Endothelial cell of umbilical vein (primary cell): ENCODE measurements around the gene TUBGCP3. TPM values are rescaled to one million over a fixed set of nuclear protein-coding genes. Genes with fewer than 3 reads are reported as not detected.

Experiments
- BruUV-seq: library from RNA; stranded (reverse); fragments of 400-500 nt; replicated peaks from 2 replicates; lab custom pipeline; 2021; lab: Mats Ljungman, UMichigan
- CTCF ChIA-PET: fragments of 300-600, 350-600 bp; sonication (Branson Sonifier 250); formaldehyde crosslinking; loops from one replicate; lab custom pipeline; 2021; ENCODE audit warnings: antibody characterized with exemption, inconsistent platforms; lab: Charles Lee
- POLR2A ChIA-PET: fragments of 300-600, 350-600 bp; sonication (Branson Sonifier 250); formaldehyde crosslinking; loops from one replicate; lab custom pipeline; 2021; ENCODE audit warnings: antibody characterized with exemption, inconsistent platforms; lab: Charles Lee
- DNase-seq: peaks from one replicate; pipeline ENCODE4 v3.0.0-alpha.2; 2011; ENCODE audit warnings: low read depth, low spot score
- FAIRE-seq: peaks from 2 replicates; lab custom pipeline; 2011; peaks lifted over from hg19 to GRCh38; lab: Jason Lieb, UNC
- H2AFZ ChIP-seq: 2 replicates; pipeline ENCODE4 v1.6.0; 2012; ENCODE audit warnings: low read depth, low read length, control low read depth, inconsistent platforms
- H3K27ac ChIP-seq: 2 replicates; pipeline ENCODE4 v1.5.1; 2011; ENCODE audit warnings: low read depth, mild to moderate bottlenecking, control low read depth, low read length, moderate library complexity; ENCODE audit not compliant: insufficient read depth
- H3K27me3 ChIP-seq, 2 experiments: 2 replicates each; pipeline versions ENCODE4 v1.6.0 to v1.6.1; 2011; ENCODE audit warnings: low read length in 2 of 2, mixed read lengths in 1 of 2; ENCODE audit not compliant: control insufficient read depth in 2 of 2, insufficient read depth in 2 of 2
- H3K36me3 ChIP-seq, 2 experiments: 2 replicates in 1 of 2; 3 replicates in 1 of 2; pipeline ENCODE4 v1.5.1; 2011; ENCODE audit warnings: low read length in 2 of 2, mild to moderate bottlenecking in 1 of 2, moderate library complexity in 1 of 2; ENCODE audit not compliant: control insufficient read depth in 2 of 2, insufficient read depth in 2 of 2; ENCODE audit errors: extremely low read depth in 1 of 2
- H3K4me1 ChIP-seq: 3 replicates; pipeline ENCODE4 v1.5.1; 2011; ENCODE audit warnings: mild to moderate bottlenecking, low read length; ENCODE audit not compliant: control insufficient read depth, insufficient read depth; ENCODE audit errors: extremely low read depth
- H3K4me2 ChIP-seq: 2 replicates; pipeline ENCODE4 v1.6.1; 2011; ENCODE audit warnings: low read length, control low read depth, mixed read lengths; ENCODE audit not compliant: insufficient read depth
- H3K4me3 ChIP-seq, 3 experiments: fragments of 200-600 bp in 1 of 3; sonication (generic), shearing (Covaris generic) in 1 of 3; replicated peaks in 1 of 3; 2 replicates each; pipeline ENCODE4 v1.5.1; 2011 to 2016; ENCODE audit warnings: control low read depth in 3 of 3, low read length in 3 of 3, mild to moderate bottlenecking in 2 of 3, inconsistent platforms in 1 of 3, low read depth in 1 of 3, moderate library complexity in 1 of 3; ENCODE audit not compliant: insufficient read depth in 1 of 3
- H3K79me2 ChIP-seq: 2 replicates; pipeline ENCODE4 v1.6.0; 2012; ENCODE audit warnings: low read length, inconsistent platforms; ENCODE audit not compliant: control insufficient read depth, insufficient read depth
- H3K9ac ChIP-seq: replicated peaks from 2 replicates; pipeline ENCODE3; 2011; ENCODE audit warnings: low read length, control low read depth; ENCODE audit not compliant: insufficient read depth; ENCODE audit errors: extremely low read depth
- H3K9me1 ChIP-seq: replicated peaks from 3 replicates; pipeline ENCODE4 v1.6.0; 2011; ENCODE audit warnings: mild to moderate bottlenecking, low read length; ENCODE audit not compliant: control insufficient read depth, insufficient read depth; ENCODE audit errors: extremely low read depth
- H3K9me3 ChIP-seq: replicated peaks from 2 replicates; pipeline ENCODE4 v1.5.1; 2012; ENCODE audit warnings: low read length, inconsistent platforms; ENCODE audit not compliant: control insufficient read depth, insufficient read depth
- H4K20me1 ChIP-seq: replicated peaks from 2 replicates; pipeline ENCODE3; 2011; ENCODE audit warnings: mild to moderate bottlenecking, low read length; ENCODE audit not compliant: control insufficient read depth, insufficient read depth; ENCODE audit errors: extremely low read depth
- CTCF ChIP-seq, 2 donors: IDR thresholded peaks; 1 replicate in 1 of 2; 2 replicates in 1 of 2; pipeline ENCODE4 v1.5.1; 2011; ENCODE audit warnings: low read length in 2 of 2, mild to moderate bottlenecking in 2 of 2, moderate library complexity in 2 of 2, control low read depth in 1 of 2, inconsistent platforms in 1 of 2, low read depth in 1 of 2; ENCODE audit not compliant: insufficient read depth in 1 of 2; ENCODE audit errors: extremely low read depth in 1 of 2
- EZH2 ChIP-seq: IDR thresholded peaks from 2 replicates; pipeline ENCODE4 v1.6.1; 2012; ENCODE audit warnings: borderline replicate concordance, low read depth, mild to moderate bottlenecking, moderate library complexity, low read length, inconsistent platforms; ENCODE audit not compliant: severe bottlenecking
- FOS ChIP-seq: IDR thresholded peaks from 2 replicates; pipeline ENCODE4 v1.6.1; 2011; ENCODE audit warnings: mild to moderate bottlenecking, low read length, moderate library complexity, borderline replicate concordance; ENCODE audit not compliant: insufficient read depth
- GATA2 ChIP-seq: IDR thresholded peaks from 2 replicates; pipeline ENCODE4 v1.7.0; 2011; ENCODE audit warnings: low read depth, mild to moderate bottlenecking, moderate library complexity, mixed read lengths, low read length; ENCODE audit not compliant: insufficient read length, insufficient read depth
- JUN ChIP-seq: IDR thresholded peaks from 2 replicates; pipeline ENCODE4 v1.6.1; 2011; ENCODE audit warnings: borderline replicate concordance, low read depth; ENCODE audit not compliant: insufficient read length, insufficient read depth
- MAX ChIP-seq: IDR thresholded peaks from 2 replicates; pipeline ENCODE4 v1.6.1; 2011; ENCODE audit not compliant: insufficient read depth, insufficient read length
- MYC ChIP-seq: IDR thresholded peaks from one replicate; pipeline ENCODE4 v1.6.1; 2011; ENCODE audit warnings: mild to moderate bottlenecking, low read depth, low read length
- POLR2A ChIP-seq: IDR thresholded peaks from 2 replicates; pipeline ENCODE4 v1.6.1; 2012; ENCODE audit warnings: low read depth, mild to moderate bottlenecking, control low read depth, low read length
- POLR2AphosphoS5 ChIP-seq: IDR thresholded peaks from 2 replicates; pipeline ENCODE4 v1.6.1; 2012; ENCODE audit warnings: low read depth, mild to moderate bottlenecking, control low read depth, low read length, moderate library complexity; ENCODE audit not compliant: insufficient read depth
- dilution Hi-C: fragments of 300-500 bp; cut with MboI; formaldehyde crosslinking; loops from one replicate; pipeline ENCODE4 v1.15.0; 2019; ENCODE audit warnings: low sequenced_read_pairs; ENCODE audit not compliant: extremely low pct_ligation_motif_present
- intact Hi-C: fragments of 100-400 bp; cut with micrococcal nuclease; formaldehyde crosslinking; loops from one replicate; pipeline ENCODE4 v1.10.0; 2022
- polyA plus RNA-seq, 4 experiments: library from polyadenylated mRNA; depleted of rRNA in 3 of 4; stranded (reverse) in 3 of 4; unstranded in 1 of 4; fragments of >200 nt; gene quantifications; 2 replicates each; pipeline versions ENCODE4 v1.2.1 to v1.2.3, GENCODE V29; 2011 to 2012; ENCODE audit warnings: missing spikeins in 1 of 4
- total RNA-seq: library from RNA; stranded (reverse); gene quantifications from 2 replicates; pipeline ENCODE4 v1.2.3, GENCODE V29; 2021

TUBGCP3 gene
- total and polyA plus RNA-seq, 2 donors (not counting 3 experiments of a cell fraction or from before 2014, with no cell fraction given): 36.4 to 47.7 TPM

GRCh38 chr13:112509190-112509589 is 78.8 kb downstream of the TUBGCP3 start:
- TF ChIP-seq FOS: no peak
- no peak for TF ChIP-seq MYC
- TF ChIP-seq JUN: no peak
- no peak for TF ChIP-seq POLR2A
- TF ChIP-seq EZH2: no peak
- no peak for TF ChIP-seq POLR2AphosphoS5
- no peak for TF ChIP-seq CTCF (IDR thresholded peaks at IDR 0.05; ENCODE audit: extremely low read depth in 1 of 2, insufficient read depth in 1 of 2, low read depth in 1 of 2, low read length in 2 of 2)
- TF ChIP-seq MAX: no peak
- no peak for TF ChIP-seq GATA2
- Histone ChIP-seq H3K4me3 (no peak overlapping the region), H3K79me2 (no peaks in the 10 kb centered on the region), H3K9me3 (no peaks in the 10 kb centered on the region), H3K9me1 (no peaks in the 10 kb centered on the region), H3K36me3 (peaks cover 14 to 21% of the 10 kb centered on the region in 2 experiments), H3K4me1 (no peaks in the 10 kb centered on the region), H2AFZ (no peak overlapping the region), H3K27me3 (no peaks in the 10 kb centered on the region), H3K27ac (no peak overlapping the region), H3K4me2 (no peak overlapping the region), H4K20me1 (no peaks in the 10 kb centered on the region), H3K9ac (no peak overlapping the region)
- intact Hi-C loops: no loop called here
- ChIA-PET CTCF (interaction anchor here (1.5 to 1.6 kb wide), 2 partner anchors 11 to 97 kb away, joined by 4 to 6 read pairs; no protein-coding TSS in a partner anchor), POLR2A (no interaction called here)
- DNase-seq (no peak), FAIRE-seq (no peak)
- dilution Hi-C loops: no loop called here
- no TSS peak for BruUV-seq
